GM23248 (cell line): ENCODE data around the gene MT1A. TPM values are rescaled to one million over a fixed set of nuclear protein-coding genes. Genes with fewer than 3 reads are reported as not detected.
"Not testable (repeated sequence)": the region's sequence is repeated elsewhere in the genome, so short reads cannot be mapped to it uniquely, and the experiment has no call there.

ENCODE experiments used
- DNase-seq: peaks from one replicate; pipeline ENCODE4 v3.0.0-alpha.2; 2015
- H2AFZ ChIP-seq: fragments of 200-600 bp; sonication (generic); 2 replicates; pipeline ENCODE4 v1.6.1; 2016; ENCODE audit warnings: antibody characterized with exemption
- H3F3A ChIP-seq: fragments of 200-600 bp; sonication (generic); 2 replicates; pipeline ENCODE4 v1.6.1; 2016; ENCODE audit warnings: mild to moderate bottlenecking, antibody characterized with exemption, mixed run types; ENCODE audit not compliant: insufficient read depth
- H3K27ac ChIP-seq: fragments of 200-600 bp; sonication (generic); 2 replicates; pipeline ENCODE4 v1.5.1; 2016; ENCODE audit warnings: mild to moderate bottlenecking
- H3K27me3 ChIP-seq: fragments of 200-600 bp; sonication (generic); replicated peaks from 2 replicates; pipeline ENCODE4 v1.6.1; 2016; ENCODE audit warnings: mild to moderate bottlenecking; ENCODE audit not compliant: insufficient read depth
- H3K36me3 ChIP-seq: fragments of 200-600 bp; sonication (generic); 2 replicates; pipeline ENCODE4 v1.6.1; 2016; ENCODE audit warnings: low read depth, mild to moderate bottlenecking
- H3K4me1 ChIP-seq: fragments of 200-600 bp; sonication (generic); 2 replicates; pipeline ENCODE4 v1.6.1; 2016; ENCODE audit warnings: mild to moderate bottlenecking; ENCODE audit not compliant: insufficient read depth
- H3K4me2 ChIP-seq: fragments of 200-600 bp; sonication (generic); one replicate; pipeline ENCODE4 v1.6.1; 2016; ENCODE audit warnings: mild to moderate bottlenecking; ENCODE audit not compliant: unreplicated experiment
- H3K4me3 ChIP-seq: fragments of 200-600 bp; sonication (generic); 2 replicates; pipeline ENCODE4 v1.5.1; 2016; ENCODE audit warnings: mild to moderate bottlenecking
- H3K79me2 ChIP-seq: fragments of 200-600 bp; sonication (generic); 2 replicates; pipeline ENCODE4 v1.6.1; 2016; ENCODE audit warnings: mild to moderate bottlenecking; ENCODE audit not compliant: insufficient read depth
- H3K9ac ChIP-seq: fragments of 200-600 bp; sonication (generic); 2 replicates; pipeline ENCODE4 v1.6.1; 2016; ENCODE audit warnings: mild to moderate bottlenecking
- H3K9me2 ChIP-seq: fragments of 200-600 bp; sonication (generic); 2 replicates; pipeline ENCODE4 v1.6.1; 2016; ENCODE audit warnings: mixed run types, mild to moderate bottlenecking, moderate library complexity; ENCODE audit not compliant: insufficient read depth
- H3K9me3 ChIP-seq: fragments of 200-600 bp; sonication (generic); one replicate; pipeline ENCODE4 v1.6.1; 2017; ENCODE audit warnings: low read depth
- H4K20me1 ChIP-seq: fragments of 200-600 bp; sonication (generic); 2 replicates; pipeline ENCODE4 v1.6.0; 2016; ENCODE audit not compliant: insufficient read depth
- EZH2 ChIP-seq: fragments of 200-600 bp; sonication (generic); IDR thresholded peaks from 2 replicates; pipeline ENCODE4 v1.6.1; 2018; ENCODE audit warnings: antibody characterized with exemption, mild to moderate bottlenecking; ENCODE audit not compliant: insufficient read depth, poor library complexity, severe bottlenecking
- EZH2phosphoT487 ChIP-seq: fragments of 200-600 bp; sonication (generic); IDR thresholded peaks from 2 replicates; pipeline ENCODE4 v1.6.1; 2018; ENCODE audit warnings: antibody characterized with exemption, moderate library complexity, mild to moderate bottlenecking, low read depth; ENCODE audit not compliant: insufficient read depth
- WGBS, 2 experiments: methylation state at CpG; one replicate each; pipeline ENCODE4 v1.1.6; 2015 to 2017; ENCODE audit warnings: low lambda C conversion rate in 2 of 2, low coverage in 1 of 2; ENCODE audit errors: missing lambda C conversion rate in 2 of 2; 5-methylcytosine and 5-hydroxymethylcytosine counted together
- in situ Hi-C: fragments of 300-500 bp; cut with MboI; formaldehyde crosslinking; loops from 2 replicates; pipeline ENCODE4 v1.15.0; 2020
- polyA plus RNA-seq: library from polyadenylated mRNA; unstranded; fragments of >200 nt; fragmentation: Nextera tagmentation; extraction: Ambion mirVana; gene quantifications from 2 replicates; pipeline ENCODE4 v1.2.1, GENCODE V29; 2016
- total RNA-seq: library from RNA; depleted of rRNA; stranded (reverse); fragments of >200 nt; shearing (Covaris generic); gene quantifications from 2 replicates; pipeline ENCODE4 v1.2.3, GENCODE V29; 2014

The MT1A gene
- total and polyA plus RNA-seq, 2 experiments from 2014 or later, result 2.3 TPM; not detected in 1

- no peaks in the 10 kb centered on the region for H3K4me1 ChIP-seq
- TF ChIP-seq EZH2, result no peak
- no peak for TF ChIP-seq EZH2phosphoT487
- no peak overlapping the region for H3K27ac ChIP-seq
- no peaks in the 10 kb centered on the region for H3K9me2 ChIP-seq
- no peak overlapping the region for H3K4me2 ChIP-seq
- H3F3A ChIP-seq, result no peaks in the 10 kb centered on the region
- no peaks in the 10 kb centered on the region for H3K79me2 ChIP-seq
- no peak overlapping the region for H3K9ac ChIP-seq
- peaks cover 22% of the 10 kb centered on the region for H3K27me3 ChIP-seq
- peak; percentile 20 for DNase-seq
- no peak overlapping the region for H2AFZ ChIP-seq
- no peak overlapping the region for H3K4me3 ChIP-seq
- no peaks in the 10 kb centered on the region for H4K20me1 ChIP-seq
- in situ Hi-C loops, result no loop called here
- H3K9me3 ChIP-seq, result no peaks in the 10 kb centered on the region
- 81 to 85% methylated on average over 11 of the region's 11 CpGs for WGBS, 2 experiments
- no peaks in the 10 kb centered on the region for H3K36me3 ChIP-seq
Observed at GRCh38 chr16:56672761-56673536, 34.5 kb downstream of the MT1A start.

- H3K9me2 ChIP-seq, result no peaks in the 10 kb centered on the region
- no peaks in the 10 kb centered on the region for H3K36me3 ChIP-seq
- 30 to 33% methylated on average over 12 of the region's 12 CpGs for WGBS, 2 experiments
Observed at GRCh38 chr16:56673921-56674320, 35.5 kb downstream of the MT1A start.

GRCh38 chr16:56674570-56674969 is 36.1 kb downstream of the MT1A start:
- H3K4me2 ChIP-seq, H3K9me3 ChIP-seq, H3K4me3 ChIP-seq, H2AFZ ChIP-seq, H3K27me3 ChIP-seq, H3K9ac ChIP-seq, DNase-seq, H3K4me1 ChIP-seq, H3K27ac ChIP-seq, H4K20me1 ChIP-seq, H3K79me2 ChIP-seq, H3F3A ChIP-seq, in situ Hi-C loops, H3K36me3 ChIP-seq, H3K9me2 ChIP-seq: not testable (repeated sequence)
- 80 to 82% methylated on average over 6 of the region's 6 CpGs for WGBS, 2 experiments

More at GRCh38 chr16:56673921-56674320, 35.5 kb downstream of the MT1A start:
- peak; percentile 57 for DNase-seq
- Histone ChIP-seq H2AFZ (no peak overlapping the region), H3F3A (no peaks in the 10 kb centered on the region), H3K4me1 (no peaks in the 10 kb centered on the region), H3K9ac (no peak overlapping the region), H3K4me2 (no peak overlapping the region), H3K79me2 (no peaks in the 10 kb centered on the region), H3K4me3 (no peak overlapping the region), H3K9me3 (no peaks in the 10 kb centered on the region), H3K27me3 (peaks cover 12% of the 10 kb centered on the region), H3K27ac (no peak overlapping the region), H4K20me1 (no peaks in the 10 kb centered on the region)
- in situ Hi-C loops, result no loop called here
- no peak for TF ChIP-seq EZH2phosphoT487
- TF ChIP-seq EZH2, result no peak

GRCh38 chr16:56675685-56676210 is 37.3 kb downstream of the MT1A start:
- Histone ChIP-seq H3K4me1 (no peaks in the 10 kb centered on the region), H3K36me3 (no peaks in the 10 kb centered on the region), H3F3A (no peaks in the 10 kb centered on the region), H3K4me3 (no peak overlapping the region), H3K79me2 (no peaks in the 10 kb centered on the region), H2AFZ (no peak overlapping the region), H3K9me3 (no peaks in the 10 kb centered on the region), H3K4me2 (no peak overlapping the region), H3K27ac (no peak overlapping the region), H3K9ac (no peak overlapping the region), H3K27me3 (no peaks in the 10 kb centered on the region), H4K20me1 (no peaks in the 10 kb centered on the region), H3K9me2 (no peaks in the 10 kb centered on the region)
- TF ChIP-seq EZH2phosphoT487 (no peak), EZH2 (no peak)
- in situ Hi-C loops, result no loop called here
- DNase-seq, result no peak
- WGBS, 2 experiments, result 57 to 60% methylated on average over 23 to 32 of the region's 32 CpGs
